GM21515 (cell line): Measurements from ENCODE around the gene LAMC1.

Source experiments
- ATAC-seq: cut with Tn5 transposase; IDR thresholded peaks from one replicate; pipeline ENCODE4 v1.9.1; 2021; ENCODE audit not compliant: unreplicated experiment

Gene LAMC1

GRCh38 chr1:183103577-183103976 lies 80.4 kb downstream of the LAMC1 start:
- ATAC-seq, result no peak

DNA sequence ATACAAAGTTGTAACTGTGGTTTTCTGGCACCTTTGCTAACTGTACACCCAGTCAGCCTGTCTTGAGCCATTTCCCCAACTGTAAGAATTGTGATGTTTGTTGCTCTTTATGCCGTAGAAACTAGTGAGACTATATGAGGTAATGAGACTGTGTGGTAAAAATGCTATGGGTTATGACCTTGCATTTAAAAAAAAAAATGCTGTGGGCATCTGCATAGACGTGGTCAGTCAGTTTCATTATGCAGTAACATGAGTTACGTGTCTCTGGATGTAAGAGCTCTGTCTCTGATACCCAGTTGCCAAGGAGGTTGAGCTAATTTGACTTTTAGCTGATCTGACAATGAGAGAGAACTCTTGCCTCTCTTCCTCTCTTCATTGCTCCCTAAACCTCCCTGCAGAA lies 82.2 kb downstream of the LAMC1 start:
- ATAC-seq, result no peak

- no peak for ATAC-seq
Observed at GRCh38 chr1:183106166-183106565, 82.9 kb downstream of the LAMC1 start.

DNA sequence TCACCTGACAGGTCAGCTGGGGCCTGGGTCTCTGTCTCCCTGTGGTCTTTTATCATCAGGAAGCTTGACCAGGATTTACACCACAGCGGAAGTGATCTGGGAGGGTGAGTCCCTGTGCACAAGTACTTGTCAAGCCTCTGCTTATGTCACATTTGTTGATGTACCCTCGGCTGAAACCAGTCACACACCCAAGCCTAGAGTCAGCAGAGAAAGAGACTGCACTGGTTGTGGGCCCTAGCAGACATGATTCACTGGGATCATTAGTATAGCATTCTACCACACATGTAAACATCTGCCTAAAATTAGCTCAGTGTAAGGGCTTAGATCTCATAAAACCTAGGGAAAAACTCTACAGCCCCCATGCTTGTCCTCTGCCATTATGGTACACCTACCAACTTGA lies 83.5 kb downstream of the LAMC1 start:
- ATAC-seq, result no peak

- no peak for ATAC-seq
Observed at GRCh38 chr1:183110326-183110880, 87.2 kb downstream of the LAMC1 start.

DNA sequence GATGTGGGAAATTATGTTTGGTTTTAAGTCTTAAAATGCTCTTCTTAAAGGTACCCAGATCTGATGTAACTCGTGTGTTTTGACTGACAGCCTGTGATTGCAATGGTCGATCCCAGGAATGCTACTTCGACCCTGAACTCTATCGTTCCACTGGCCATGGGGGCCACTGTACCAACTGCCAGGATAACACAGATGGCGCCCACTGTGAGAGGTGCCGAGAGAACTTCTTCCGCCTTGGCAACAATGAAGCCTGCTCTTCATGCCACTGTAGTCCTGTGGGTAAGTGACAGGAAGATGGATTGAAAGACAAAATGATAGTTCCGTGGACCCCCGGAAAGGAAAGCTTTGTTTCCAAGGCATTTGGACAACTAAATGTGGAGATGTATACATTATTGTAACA lies 91.2 kb downstream of the LAMC1 start:
- ATAC-seq, result no peak

GRCh38 chr1:183116416-183116815 lies 93.2 kb downstream of the LAMC1 start:
- no peak for ATAC-seq

DNA sequence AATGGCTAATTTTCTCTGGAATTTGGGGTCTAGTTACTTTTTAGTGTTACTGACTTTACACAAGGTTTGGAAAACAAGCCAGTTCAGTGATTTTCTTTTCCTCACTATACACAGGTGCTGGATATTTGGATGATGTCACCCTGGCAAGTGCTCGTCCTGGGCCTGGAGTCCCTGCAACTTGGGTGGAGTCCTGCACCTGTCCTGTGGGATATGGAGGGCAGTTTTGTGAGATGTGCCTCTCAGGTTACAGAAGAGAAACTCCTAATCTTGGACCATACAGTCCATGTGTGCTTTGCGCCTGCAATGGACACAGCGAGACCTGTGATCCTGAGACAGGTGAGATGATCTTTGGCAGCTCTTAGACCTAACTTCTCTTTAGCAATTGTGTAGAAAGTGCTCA lies 98.4 kb downstream of the LAMC1 start:
- no peak for ATAC-seq

DNA sequence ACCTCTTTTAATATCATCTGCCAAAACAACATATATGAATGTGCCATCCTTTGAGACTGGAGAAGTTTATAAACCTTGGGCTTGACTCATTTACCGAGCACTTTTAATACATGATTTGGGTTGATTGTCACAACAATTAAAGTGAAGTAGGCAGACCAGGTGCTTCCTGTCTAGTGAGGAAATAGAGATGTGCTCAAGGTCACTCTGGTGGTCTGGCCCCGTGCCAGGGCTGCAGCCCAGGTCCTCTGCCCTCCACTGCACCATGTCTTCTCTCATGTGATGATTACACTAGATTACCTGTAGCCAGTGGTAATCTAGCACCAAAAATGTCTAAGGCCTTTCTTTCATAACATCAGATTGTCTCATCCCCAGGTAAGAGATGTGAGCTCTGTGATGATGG lies 101.0 kb downstream of the LAMC1 start:
- no peak for ATAC-seq

- ATAC-seq, result no peak
Observed at GRCh38 chr1:183125279-183125999, 102.2 kb downstream of the LAMC1 start.

DNA sequence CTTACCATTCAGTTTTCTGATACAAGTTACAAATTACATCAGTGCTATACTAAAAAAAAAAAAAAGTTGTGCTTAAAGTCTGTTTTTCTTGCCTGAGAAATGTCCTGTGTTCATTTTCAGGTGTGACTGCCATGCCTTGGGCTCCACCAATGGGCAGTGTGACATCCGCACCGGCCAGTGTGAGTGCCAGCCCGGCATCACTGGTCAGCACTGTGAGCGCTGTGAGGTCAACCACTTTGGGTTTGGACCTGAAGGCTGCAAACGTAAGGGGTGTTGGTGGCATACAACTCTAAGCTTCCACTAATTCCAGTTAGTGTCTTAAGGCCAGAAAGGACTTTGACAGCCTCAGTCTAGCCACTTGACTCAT lies 102.8 kb downstream of the LAMC1 start:
- ATAC-seq, result no peak

GRCh38 chr1:183126528-183126927 lies 103.3 kb downstream of the LAMC1 start:
- no peak for ATAC-seq

GRCh38 chr1:183129921-183130690 lies 106.9 kb downstream of the LAMC1 start:
- no peak for ATAC-seq

DNA sequence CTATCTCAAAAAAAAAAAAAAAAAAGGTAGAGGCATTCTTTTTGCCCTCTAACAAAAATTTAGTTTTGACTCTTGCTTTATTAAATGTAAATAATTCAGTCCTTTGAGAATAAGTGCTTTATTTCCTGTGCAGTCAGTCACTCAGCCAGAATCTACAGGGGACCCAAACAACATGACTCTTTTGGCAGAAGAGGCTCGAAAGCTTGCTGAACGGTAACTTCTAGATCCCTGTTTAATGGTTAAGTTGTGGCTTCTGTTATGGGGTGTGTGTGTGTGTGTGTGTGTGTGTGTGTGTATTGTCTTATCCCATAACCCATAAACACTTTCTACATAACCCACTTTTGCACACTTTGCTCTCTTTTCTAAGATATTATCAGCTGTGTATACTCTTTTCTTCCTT lies 107.9 kb downstream of the LAMC1 start:
- no peak for ATAC-seq

GRCh38 chr1:183135336-183135735 lies 112.1 kb downstream of the LAMC1 start:
- no peak for ATAC-seq

DNA sequence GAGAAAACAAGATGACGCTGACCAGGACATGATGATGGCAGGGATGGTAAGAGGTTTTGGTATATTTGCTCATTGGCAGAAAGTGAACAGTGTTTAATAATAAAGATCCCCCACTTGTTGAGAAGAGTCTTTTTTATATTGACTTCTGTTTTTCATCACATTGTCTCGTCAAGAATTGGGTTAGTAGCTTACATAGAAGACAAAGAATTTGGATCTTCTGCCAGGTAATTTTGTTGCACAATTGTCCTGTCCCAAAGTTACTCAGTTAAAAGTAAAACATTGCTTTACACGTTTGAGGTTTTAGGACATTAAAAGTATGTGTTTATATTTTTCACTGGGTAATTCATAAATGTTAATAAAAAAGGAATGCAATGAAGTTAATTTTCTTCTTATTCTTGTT lies 114.6 kb downstream of the LAMC1 start:
- ATAC-seq, result no peak

DNA sequence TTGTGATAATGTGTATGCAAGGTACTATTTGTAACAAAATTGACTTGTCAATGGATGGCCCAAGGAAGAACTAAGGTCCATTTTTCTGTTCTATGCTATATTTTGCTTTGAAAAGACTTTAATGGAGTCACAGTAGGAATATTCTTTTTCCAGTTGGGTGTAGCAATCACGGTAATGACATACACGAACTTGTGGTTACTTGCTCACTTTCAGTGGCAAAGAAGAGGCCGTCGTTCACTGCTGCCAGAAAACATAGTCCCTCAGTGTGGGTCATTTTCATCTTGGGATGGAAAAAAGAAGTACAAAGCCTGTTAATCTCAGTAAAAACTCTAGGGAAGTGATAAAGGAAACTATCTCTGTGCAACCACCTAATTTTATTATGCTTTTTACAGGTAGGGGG lies 115.1 kb downstream of the LAMC1 start:
- ATAC-seq, result no peak

- ATAC-seq, result no peak
Observed at GRCh38 chr1:183139281-183139942, 116.2 kb downstream of the LAMC1 start.

GRCh38 chr1:183140633-183141032 lies 117.4 kb downstream of the LAMC1 start:
- no peak for ATAC-seq

- ATAC-seq, result no peak
Observed at GRCh38 chr1:183142171-183142570, 119.0 kb downstream of the LAMC1 start.

DNA sequence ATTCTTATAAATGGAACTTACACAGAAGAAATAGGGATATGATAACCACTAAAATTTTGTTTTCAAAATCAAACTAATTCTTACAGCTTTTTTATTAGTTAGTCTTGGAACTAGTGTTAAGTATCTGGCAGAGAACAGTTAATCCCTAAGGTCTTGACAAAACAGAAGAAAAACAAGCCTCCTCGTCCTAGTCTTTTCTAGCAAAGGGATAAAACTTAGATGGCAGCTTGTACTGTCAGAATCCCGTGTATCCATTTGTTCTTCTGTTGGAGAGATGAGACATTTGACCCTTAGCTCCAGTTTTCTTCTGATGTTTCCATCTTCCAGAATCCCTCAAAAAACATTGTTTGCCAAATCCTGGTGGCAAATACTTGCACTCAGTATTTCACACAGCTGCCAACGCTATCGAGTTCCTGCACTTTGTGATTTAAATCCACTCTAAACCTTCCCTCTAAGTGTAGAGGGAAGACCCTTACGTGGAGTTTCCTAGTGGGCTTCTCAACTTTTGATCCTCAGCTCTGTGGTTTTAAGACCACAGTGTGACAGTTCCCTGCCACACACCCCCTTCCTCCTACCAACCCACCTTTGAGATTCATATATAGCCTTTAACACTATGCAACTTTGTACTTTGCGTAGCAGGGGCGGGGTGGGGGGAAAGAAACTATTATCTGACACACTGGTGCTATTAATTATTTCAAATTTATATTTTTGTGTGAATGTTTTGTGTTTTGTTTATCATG lies 120.5 kb downstream of the LAMC1 start:
- ATAC-seq, result no peak
